Left ventricle myocardium inferior (tissue), 1 donor: ENCODE results near the gene CELF4. TPM values are rescaled to one million over a fixed set of nuclear protein-coding genes. Genes with fewer than 3 reads are reported as not detected.
A peak's percentile ranks its signal among the peaks of the same experiment; 100 is the strongest.

Experiments used
- DNase-seq: peaks from one replicate; pipeline ENCODE4 v3.0.0-alpha.2; 2020
- H3K27ac ChIP-seq: fragments of 200-600 bp; replicated peaks from 2 replicates; pipeline ENCODE4 v1.8.0; 2021
- H3K27me3 ChIP-seq: fragments of 200-600 bp; 2 replicates; pipeline ENCODE4 v1.8.0; 2021; ENCODE audit warnings: low read depth
- H3K36me3 ChIP-seq: fragments of 200-600 bp; 2 replicates; pipeline ENCODE4 v1.8.0; 2021
- H3K4me1 ChIP-seq: fragments of 200-600 bp; 2 replicates; pipeline ENCODE4 v1.8.0; 2021
- H3K4me3 ChIP-seq: fragments of 200-600 bp; 2 replicates; pipeline ENCODE4 v1.8.0; 2021; ENCODE audit warnings: mild to moderate bottlenecking, moderate library complexity
- H3K9me3 ChIP-seq: fragments of 200-600 bp; replicated peaks from 2 replicates; pipeline ENCODE4 v1.8.0; 2021
- intact Hi-C: fragments of 100-400 bp; cut with micrococcal nuclease; formaldehyde crosslinking; loops from one replicate; pipeline ENCODE4 v1.11.0; 2022
- total RNA-seq: library from RNA; stranded (reverse); fragmentation: NEBNext Ultra II Directional; extraction: Animal tissue kit (Norgen Biotek cat#: 25700); gene quantifications from one replicate; pipeline ENCODE4 v1.2.1, GENCODE V29; 2021
- TF ChIP-seq, protein P1 (sequence below): fragments of 200-600 bp; IDR thresholded peaks from 2 replicates; pipeline ENCODE4 v1.8.0; 2021; ENCODE audit warnings: antibody characterized with exemption, mild to moderate bottlenecking, borderline replicate concordance
- donor health status: DM: no; HTN: yes; CAD: no; lungs with severe emphysema.

The CELF4 gene
- total RNA-seq, 1 donor from 2014 or later = 0.60 TPM

DNA sequence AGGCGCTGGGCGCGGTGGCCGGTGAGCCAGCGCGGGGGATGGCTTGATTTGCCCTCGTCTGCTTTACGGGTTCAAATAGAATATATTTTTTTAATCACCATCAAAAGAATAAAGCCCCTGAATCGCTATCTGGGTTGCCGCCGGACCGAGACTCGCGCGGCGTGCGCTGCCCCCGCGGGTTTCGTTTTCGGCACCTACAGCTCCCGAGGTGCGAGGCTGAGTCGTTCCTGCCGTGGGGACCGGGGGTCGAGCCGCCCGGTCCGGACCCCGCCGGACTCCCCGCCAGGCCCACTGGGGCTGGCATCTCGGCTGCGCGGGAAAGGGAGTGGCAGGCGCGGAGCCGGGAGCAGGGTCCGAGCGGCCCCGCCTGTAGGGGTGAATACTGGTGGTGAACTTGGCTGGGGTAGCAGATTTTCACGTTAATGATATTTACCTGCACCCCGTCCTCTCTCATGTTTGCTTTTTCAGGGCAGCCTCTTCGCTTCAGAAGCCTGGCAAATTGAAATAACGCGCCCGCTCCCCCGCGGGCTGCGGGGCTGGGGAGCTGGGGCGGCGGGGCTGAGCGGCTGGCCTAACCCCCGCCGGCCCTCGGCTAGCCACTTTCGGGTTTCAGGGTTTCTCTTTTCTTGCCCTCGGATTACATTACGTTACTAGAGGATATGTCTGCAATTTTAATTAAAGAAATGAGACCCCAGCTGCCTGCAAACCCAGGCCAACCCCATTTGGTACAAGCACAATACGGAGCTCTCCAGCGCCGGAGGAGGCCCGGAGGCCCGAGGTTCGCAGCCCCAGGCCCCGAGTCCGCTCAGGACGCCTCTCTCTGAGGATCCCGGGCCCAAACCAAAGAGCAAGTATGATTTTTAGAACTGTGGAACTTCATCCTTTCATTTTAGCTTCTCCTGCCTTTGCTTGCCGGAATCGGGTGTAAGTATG, 1.7 kb upstream of the CELF4 start:
- no peak overlapping the region for H3K27ac ChIP-seq
- peaks cover 91% of the 10 kb centered on the region for H3K27me3 ChIP-seq
- peaks cover 29% of the 10 kb centered on the region for H3K4me1 ChIP-seq
- TF ChIP-seq, protein P1, sequence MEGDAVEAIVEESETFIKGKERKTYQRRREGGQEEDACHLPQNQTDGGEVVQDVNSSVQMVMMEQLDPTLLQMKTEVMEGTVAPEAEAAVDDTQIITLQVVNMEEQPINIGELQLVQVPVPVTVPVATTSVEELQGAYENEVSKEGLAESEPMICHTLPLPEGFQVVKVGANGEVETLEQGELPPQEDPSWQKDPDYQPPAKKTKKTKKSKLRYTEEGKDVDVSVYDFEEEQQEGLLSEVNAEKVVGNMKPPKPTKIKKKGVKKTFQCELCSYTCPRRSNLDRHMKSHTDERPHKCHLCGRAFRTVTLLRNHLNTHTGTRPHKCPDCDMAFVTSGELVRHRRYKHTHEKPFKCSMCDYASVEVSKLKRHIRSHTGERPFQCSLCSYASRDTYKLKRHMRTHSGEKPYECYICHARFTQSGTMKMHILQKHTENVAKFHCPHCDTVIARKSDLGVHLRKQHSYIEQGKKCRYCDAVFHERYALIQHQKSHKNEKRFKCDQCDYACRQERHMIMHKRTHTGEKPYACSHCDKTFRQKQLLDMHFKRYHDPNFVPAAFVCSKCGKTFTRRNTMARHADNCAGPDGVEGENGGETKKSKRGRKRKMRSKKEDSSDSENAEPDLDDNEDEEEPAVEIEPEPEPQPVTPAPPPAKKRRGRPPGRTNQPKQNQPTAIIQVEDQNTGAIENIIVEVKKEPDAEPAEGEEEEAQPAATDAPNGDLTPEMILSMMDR = no peak
- H3K4me3 ChIP-seq = peak overlapping the region; percentile 71
- H3K36me3 ChIP-seq = no peaks in the 10 kb centered on the region
- no peaks in the 10 kb centered on the region for H3K9me3 ChIP-seq
- no peak for DNase-seq
- intact Hi-C loops = no loop called here

DNA sequence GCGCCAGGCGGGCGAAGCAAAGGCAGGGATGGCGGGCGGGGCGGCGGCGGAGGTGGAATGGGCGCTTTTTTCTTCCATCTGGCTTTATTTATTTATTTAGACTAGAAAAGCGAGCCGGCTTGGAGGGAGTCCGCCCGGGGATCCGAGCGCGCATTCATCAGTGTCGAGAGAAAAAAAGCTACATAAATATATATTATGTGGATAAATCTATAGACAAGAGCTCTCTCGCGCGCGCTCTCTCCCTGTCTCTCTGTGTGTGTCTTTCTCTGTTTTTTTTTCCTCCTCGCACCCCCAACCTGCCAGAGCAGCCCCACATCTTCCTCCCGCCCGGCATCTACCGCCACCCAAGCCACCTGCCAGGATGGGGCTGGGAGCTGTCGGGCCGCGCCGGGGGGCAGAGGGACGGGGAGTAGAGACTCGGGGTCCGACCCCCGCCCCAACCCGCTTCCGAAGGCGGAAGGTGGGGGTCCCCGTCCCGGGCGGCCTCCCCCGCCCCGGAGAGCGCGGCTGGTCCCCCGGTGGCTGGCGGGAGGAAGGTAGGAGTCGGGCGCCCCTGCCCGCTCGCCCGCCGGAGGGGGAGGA, 972 bp upstream of the CELF4 start:
- no peaks in the 10 kb centered on the region for H3K9me3 ChIP-seq
- peaks cover 29% of the 10 kb centered on the region for H3K4me1 ChIP-seq
- H3K27me3 ChIP-seq = peaks cover 92% of the 10 kb centered on the region
- no peaks in the 10 kb centered on the region for H3K36me3 ChIP-seq
- H3K4me3 ChIP-seq = peak overlapping the region; percentile 71
- DNase-seq = no peak
- TF ChIP-seq, protein P1 = no peak
- no peak overlapping the region for H3K27ac ChIP-seq
- intact Hi-C loops = no loop called here

DNA sequence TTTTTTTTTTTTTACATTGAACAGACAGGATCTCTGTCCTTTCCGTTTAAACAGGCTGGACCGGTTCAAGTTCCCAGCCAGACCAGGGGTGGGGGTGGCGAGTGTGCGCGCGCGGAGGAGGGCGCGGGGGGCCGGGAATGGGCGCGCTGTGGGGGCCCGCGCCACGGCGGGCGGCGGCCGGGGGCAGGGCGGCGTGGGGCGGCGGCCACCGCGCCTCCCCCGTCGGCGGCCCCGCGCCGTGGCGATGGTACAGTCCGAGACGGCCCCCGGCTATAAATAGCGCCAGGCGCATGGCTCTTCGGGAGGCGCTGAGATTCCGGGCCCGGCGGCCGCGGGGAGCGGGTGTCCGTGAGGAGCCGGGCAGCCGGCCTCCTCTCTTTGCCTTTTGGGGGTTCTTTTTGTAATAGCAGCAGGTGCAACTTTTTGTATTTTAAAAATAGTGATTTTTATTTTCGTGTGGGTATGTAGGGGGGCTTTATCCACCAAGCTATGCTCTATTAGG, 430 bp upstream of the CELF4 start:
- Histone ChIP-seq H3K36me3 (no peaks in the 10 kb centered on the region), H3K27ac (no peak overlapping the region), H3K27me3 (peaks cover 93% of the 10 kb centered on the region), H3K9me3 (no peaks in the 10 kb centered on the region), H3K4me1 (peaks cover 29% of the 10 kb centered on the region), H3K4me3 (peak overlapping the region; percentile 71)
- intact Hi-C loops = no loop called here
- TF ChIP-seq, protein P1 = no peak
- DNase-seq = peak; percentile 54

DNA sequence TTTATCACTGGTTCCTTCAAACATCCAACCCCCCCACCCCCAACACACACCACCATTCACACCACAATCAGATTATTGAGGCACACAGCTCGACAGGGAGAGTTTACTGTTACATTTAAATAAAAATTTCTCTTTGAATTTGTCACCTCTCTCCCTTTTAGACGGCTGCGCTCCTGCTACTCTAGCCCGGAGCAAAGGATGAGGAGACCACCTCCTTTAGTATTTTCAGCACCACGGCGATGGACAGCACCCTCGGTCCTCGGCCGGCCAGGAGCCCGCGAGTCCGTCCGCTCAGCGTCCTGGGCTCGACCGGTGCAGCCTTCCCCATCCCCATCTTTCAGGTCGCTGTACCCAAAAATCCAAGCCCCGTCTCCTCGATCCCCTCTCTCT, 892 bp downstream of the CELF4 start:
- Histone ChIP-seq H3K27ac (no peak overlapping the region), H3K36me3 (no peaks in the 10 kb centered on the region), H3K4me1 (peaks cover 29% of the 10 kb centered on the region), H3K9me3 (no peaks in the 10 kb centered on the region), H3K4me3 (peak overlapping the region; percentile 71), H3K27me3 (peaks cover 93% of the 10 kb centered on the region)
- TF ChIP-seq, protein P1 = no peak
- intact Hi-C loops = no loop called here
- peak; percentile 67 for DNase-seq

DNA sequence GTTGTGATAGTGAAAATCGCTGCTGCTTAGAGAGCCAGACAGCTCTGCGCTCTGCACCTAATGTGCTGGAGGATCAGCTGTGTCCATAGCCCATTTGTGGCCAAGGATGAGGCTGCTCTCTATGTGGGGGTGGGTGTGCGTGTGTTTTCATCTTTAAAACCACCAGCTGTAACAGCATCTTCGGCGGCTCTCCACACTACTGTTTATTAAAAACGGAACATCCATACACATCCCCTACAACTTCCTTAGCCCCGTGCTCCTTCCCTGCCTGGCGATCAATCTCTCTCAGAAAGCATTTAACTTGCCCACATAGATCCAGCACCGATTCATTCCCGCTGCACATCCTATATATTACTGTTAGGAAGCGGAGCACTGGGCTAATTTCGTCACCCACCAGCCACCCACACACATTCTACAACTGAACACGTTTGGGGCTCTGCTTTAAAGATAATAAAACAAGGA, 1.6 kb downstream of the CELF4 start:
- no peaks in the 10 kb centered on the region for H3K36me3 ChIP-seq
- H3K27ac ChIP-seq = no peak overlapping the region
- no peaks in the 10 kb centered on the region for H3K9me3 ChIP-seq
- TF ChIP-seq, protein P1 = no peak
- DNase-seq = no peak
- intact Hi-C loops = no loop called here
- H3K27me3 ChIP-seq = peaks cover 93% of the 10 kb centered on the region
- H3K4me1 ChIP-seq = peaks cover 29% of the 10 kb centered on the region
- no peak overlapping the region for H3K4me3 ChIP-seq
